ENCODE data around the gene FOXO3. TPM values are rescaled to one million over a fixed set of nuclear protein-coding genes. Genes with fewer than 3 reads are reported as not detected.

Gene FOXO3
- total RNA-seq, 1 donor from 2014 or later: 45.2 TPM

DNA sequence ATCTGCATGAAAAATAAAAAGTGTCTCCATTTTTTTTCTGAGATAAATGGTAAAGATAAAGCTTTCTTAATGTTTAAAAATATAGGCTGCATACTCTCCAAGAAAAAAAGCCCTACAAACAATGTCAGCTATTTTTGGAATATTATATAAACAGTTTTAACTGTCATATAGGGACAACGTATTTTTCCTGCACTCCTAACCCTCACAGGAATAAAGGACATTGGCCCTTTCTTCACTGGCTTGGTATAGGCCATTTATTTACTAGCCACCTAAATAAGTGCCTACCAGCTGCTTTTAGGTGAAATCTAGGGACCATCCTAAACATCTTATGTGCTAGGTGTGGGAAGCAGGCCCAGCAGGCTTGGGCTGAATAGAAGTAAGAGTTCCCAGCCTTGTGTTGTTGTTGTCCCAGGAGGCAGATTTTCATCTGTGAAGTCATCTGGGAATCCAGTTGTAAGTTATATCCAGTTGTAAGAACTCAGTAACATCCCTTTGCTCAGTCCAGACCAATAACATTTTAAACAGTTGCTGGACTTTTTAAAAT is 21.3 kb downstream of the FOXO3 start:
- H3K4me1 Mint-ChIP-seq (ENCODE audit: low read depth): peaks cover 6% of the 10 kb centered on the region
- H3K27me3 Mint-ChIP-seq: no peaks in the 10 kb centered on the region
- TF ChIP-seq, protein P1, sequence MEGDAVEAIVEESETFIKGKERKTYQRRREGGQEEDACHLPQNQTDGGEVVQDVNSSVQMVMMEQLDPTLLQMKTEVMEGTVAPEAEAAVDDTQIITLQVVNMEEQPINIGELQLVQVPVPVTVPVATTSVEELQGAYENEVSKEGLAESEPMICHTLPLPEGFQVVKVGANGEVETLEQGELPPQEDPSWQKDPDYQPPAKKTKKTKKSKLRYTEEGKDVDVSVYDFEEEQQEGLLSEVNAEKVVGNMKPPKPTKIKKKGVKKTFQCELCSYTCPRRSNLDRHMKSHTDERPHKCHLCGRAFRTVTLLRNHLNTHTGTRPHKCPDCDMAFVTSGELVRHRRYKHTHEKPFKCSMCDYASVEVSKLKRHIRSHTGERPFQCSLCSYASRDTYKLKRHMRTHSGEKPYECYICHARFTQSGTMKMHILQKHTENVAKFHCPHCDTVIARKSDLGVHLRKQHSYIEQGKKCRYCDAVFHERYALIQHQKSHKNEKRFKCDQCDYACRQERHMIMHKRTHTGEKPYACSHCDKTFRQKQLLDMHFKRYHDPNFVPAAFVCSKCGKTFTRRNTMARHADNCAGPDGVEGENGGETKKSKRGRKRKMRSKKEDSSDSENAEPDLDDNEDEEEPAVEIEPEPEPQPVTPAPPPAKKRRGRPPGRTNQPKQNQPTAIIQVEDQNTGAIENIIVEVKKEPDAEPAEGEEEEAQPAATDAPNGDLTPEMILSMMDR (IDR thresholded peaks at IDR 0.05; ENCODE audit: unreplicated experiment): no peak
- no peaks in the 10 kb centered on the region for H3K9me3 Mint-ChIP-seq (ENCODE audit: low read depth)
- H3K36me3 Mint-ChIP-seq (ENCODE audit: insufficient read depth): peaks cover 13% of the 10 kb centered on the region
- no peak overlapping the region for H3K4me3 Mint-ChIP-seq (ENCODE audit: low read depth)
- DNase-seq (ENCODE audit: low spot score, unreplicated experiment): no peak
- no peak overlapping the region for H3K27ac Mint-ChIP-seq

DNA sequence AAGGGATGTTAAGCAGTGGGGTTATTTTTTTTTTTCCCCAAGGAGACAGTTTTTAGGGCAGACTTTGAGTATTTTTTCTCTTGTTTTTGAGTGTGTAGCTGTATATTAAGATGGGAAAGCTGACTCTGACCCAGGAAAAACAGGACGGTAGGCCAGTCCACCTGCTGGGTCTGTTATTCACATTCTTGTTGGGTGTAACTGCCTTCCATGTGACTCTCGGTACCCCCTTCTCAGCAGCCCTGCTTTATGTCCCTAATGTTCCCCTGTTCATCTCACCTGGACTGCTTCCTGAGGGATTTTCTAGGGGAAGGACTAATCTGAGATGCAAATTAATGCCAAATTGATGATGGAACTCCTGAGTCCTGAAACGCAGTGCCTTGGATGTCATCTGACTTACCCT is 21.9 kb downstream of the FOXO3 start:
- peaks cover 12% of the 10 kb centered on the region for H3K36me3 Mint-ChIP-seq (ENCODE audit: insufficient read depth)
- H3K4me3 Mint-ChIP-seq (ENCODE audit: low read depth): no peak overlapping the region
- no peak for DNase-seq (ENCODE audit: low spot score, unreplicated experiment)
- no peaks in the 10 kb centered on the region for H3K27me3 Mint-ChIP-seq
- no peak overlapping the region for H3K27ac Mint-ChIP-seq
- peaks cover 10% of the 10 kb centered on the region for H3K4me1 Mint-ChIP-seq (ENCODE audit: low read depth)
- H3K9me3 Mint-ChIP-seq (ENCODE audit: low read depth): no peaks in the 10 kb centered on the region
- TF ChIP-seq, protein P1 (IDR thresholded peaks at IDR 0.05; ENCODE audit: unreplicated experiment): no peak

DNA sequence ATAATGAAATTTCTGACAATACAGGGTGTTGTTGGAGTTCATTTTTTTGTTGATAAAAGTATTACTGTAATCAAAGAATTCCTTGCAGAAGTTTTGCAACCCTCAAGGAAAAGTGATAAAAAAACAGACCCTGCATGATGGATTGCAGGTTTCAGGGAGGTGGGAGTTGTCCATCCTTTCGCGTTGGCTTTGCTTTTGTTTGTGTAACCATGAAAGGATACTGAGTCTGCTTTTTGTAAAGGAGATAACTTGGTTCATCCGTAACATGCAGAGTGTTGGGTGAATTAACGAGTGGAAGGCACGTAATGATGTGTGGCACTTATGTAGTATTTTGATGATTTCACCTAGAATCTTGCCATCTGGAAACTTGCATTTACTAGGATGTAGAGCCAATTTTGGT is 23.6 kb downstream of the FOXO3 start:
- TF ChIP-seq, protein P1 (IDR thresholded peaks at IDR 0.05; ENCODE audit: unreplicated experiment): no peak
- no peak for DNase-seq (ENCODE audit: low spot score, unreplicated experiment)
- Mint-ChIP-seq H3K27ac (no peak overlapping the region), H3K36me3 (ENCODE audit: insufficient read depth) (peaks cover 3% of the 10 kb centered on the region), H3K9me3 (ENCODE audit: low read depth) (no peaks in the 10 kb centered on the region), H3K4me1 (ENCODE audit: low read depth) (peaks cover 25% of the 10 kb centered on the region), H3K27me3 (no peaks in the 10 kb centered on the region), H3K4me3 (ENCODE audit: low read depth) (no peak overlapping the region)

DNA sequence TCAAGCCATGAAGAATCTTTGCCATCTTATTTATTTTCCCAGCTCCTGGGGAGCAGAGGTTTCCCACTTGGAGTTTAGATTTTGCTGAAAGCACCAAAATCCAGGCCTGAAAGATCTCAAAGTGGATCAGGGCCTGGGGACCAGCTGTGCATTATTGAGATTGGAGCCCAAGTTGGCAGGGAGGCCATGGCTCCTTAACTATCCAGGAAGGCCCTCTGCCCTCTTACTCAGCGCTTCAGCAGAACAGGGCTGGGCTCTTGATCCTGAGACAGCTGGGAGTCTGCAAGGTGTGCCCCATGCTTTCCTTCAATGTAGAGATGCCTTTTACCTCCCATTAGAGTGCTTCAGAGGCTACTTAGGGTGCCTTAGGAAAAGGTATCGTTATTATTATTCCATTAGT is 24.6 kb downstream of the FOXO3 start:
- H3K9me3 Mint-ChIP-seq (ENCODE audit: low read depth): no peaks in the 10 kb centered on the region
- peaks cover 32% of the 10 kb centered on the region for H3K4me1 Mint-ChIP-seq (ENCODE audit: low read depth)
- TF ChIP-seq, protein P1 (IDR thresholded peaks at IDR 0.05; ENCODE audit: unreplicated experiment): no peak
- H3K4me3 Mint-ChIP-seq (ENCODE audit: low read depth): no peak overlapping the region
- peaks cover 2% of the 10 kb centered on the region for H3K36me3 Mint-ChIP-seq (ENCODE audit: insufficient read depth)
- H3K27me3 Mint-ChIP-seq: no peaks in the 10 kb centered on the region
- no peak for DNase-seq (ENCODE audit: low spot score, unreplicated experiment)
- no peak overlapping the region for H3K27ac Mint-ChIP-seq

DNA sequence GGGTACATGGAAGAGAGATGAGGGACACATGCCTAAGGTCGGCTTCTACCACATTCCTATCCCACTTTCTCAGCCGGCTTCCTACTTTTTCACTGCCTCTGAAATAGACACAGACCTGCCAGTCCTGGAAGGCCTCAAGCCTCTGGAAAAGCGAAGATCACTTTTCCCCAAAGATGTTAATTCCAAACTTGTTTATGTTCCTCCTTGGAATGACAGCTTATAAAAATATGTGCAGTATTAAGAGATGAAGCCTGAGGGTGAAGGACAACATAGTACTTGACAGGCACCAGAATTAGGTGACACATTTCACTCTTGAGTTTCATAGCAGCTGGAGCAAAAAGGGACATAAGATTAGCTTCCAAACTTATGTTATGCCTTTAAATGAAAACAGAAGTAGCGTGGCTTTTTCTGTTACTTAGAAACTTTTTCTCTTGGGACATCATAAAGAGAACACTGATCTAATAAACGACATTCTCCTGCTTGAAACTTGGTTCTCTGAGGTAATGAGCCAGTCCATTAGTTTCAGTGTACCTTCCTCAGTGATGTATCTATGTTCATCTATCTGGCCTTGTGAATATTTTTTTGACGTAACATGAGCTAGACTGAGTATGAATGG is 25.3 kb downstream of the FOXO3 start:
- no peak for DNase-seq (ENCODE audit: low spot score, unreplicated experiment)
- peaks cover 32% of the 10 kb centered on the region for H3K4me1 Mint-ChIP-seq (ENCODE audit: low read depth)
- no peaks in the 10 kb centered on the region for H3K27me3 Mint-ChIP-seq
- H3K4me3 Mint-ChIP-seq (ENCODE audit: low read depth): no peak overlapping the region
- H3K36me3 Mint-ChIP-seq (ENCODE audit: insufficient read depth): peaks cover 2% of the 10 kb centered on the region
- no peaks in the 10 kb centered on the region for H3K9me3 Mint-ChIP-seq (ENCODE audit: low read depth)
- H3K27ac Mint-ChIP-seq: no peak overlapping the region
- TF ChIP-seq, protein P1 (IDR thresholded peaks at IDR 0.05; ENCODE audit: unreplicated experiment): no peak

Measured in progenitor cell of endocrine pancreas (in vitro differentiated cells).